CD4-positive, alpha-beta T cell treated with Interleukin-4 for 1 hour (primary cell): ENCODE data around the gene HOXA11.

Source experiments
- DNase-seq, 2 donors: peaks; one replicate each; pipeline ENCODE4 v3.0.0-alpha.2; 2020 to 2022

The HOXA11 gene

GRCh38 chr7:27144781-27145164 is 40.3 kb downstream of the HOXA11 start:
- DNase-seq, result no peak

- no peak for DNase-seq
Measured at GRCh38 chr7:27143950-27144780, 40.9 kb downstream of the HOXA11 start.

GRCh38 chr7:27143023-27143949 is 41.7 kb downstream of the HOXA11 start, which contains the start of gene HOXA5:
TSS of gene HOXA5 (minus strand) at chr7:27143681. CDS start at chr7:27143607, 74 bp downstream.
- DNase-seq, result peak in 1 of 2 donors; percentile 63

- DNase-seq, result no peak
Measured at GRCh38 chr7:27142580-27143022, 42.4 kb downstream of the HOXA11 start.

GRCh38 chr7:27141923-27142579 is 43.0 kb downstream of the HOXA11 start:
- no peak for DNase-seq

GRCh38 chr7:27141137-27141922 is 43.7 kb downstream of the HOXA11 start:
- DNase-seq, result no peak

- DNase-seq, result no peak
Measured at GRCh38 chr7:27140126-27140857, 44.7 kb downstream of the HOXA11 start.

GRCh38 chr7:27139334-27140125 is 45.5 kb downstream of the HOXA11 start:
- DNase-seq, result no peak

GRCh38 chr7:27138985-27139333 is 46.1 kb downstream of the HOXA11 start:
- DNase-seq, result no peak

- no peak for DNase-seq
Measured at GRCh38 chr7:27138472-27138871, 46.6 kb downstream of the HOXA11 start.

- no peak for DNase-seq
Measured at GRCh38 chr7:27137640-27138315, 47.3 kb downstream of the HOXA11 start.

GRCh38 chr7:27134392-27134791 is 50.6 kb downstream of the HOXA11 start:
- no peak for DNase-seq

- no peak for DNase-seq
Measured at GRCh38 chr7:27133409-27134231, 51.4 kb downstream of the HOXA11 start.

GRCh38 chr7:27132978-27133377 is 52.1 kb downstream of the HOXA11 start:
- DNase-seq, result no peak

GRCh38 chr7:27132214-27132613 is 52.8 kb downstream of the HOXA11 start:
- DNase-seq, result no peak

GRCh38 chr7:27131390-27131819 is 53.6 kb downstream of the HOXA11 start:
- DNase-seq, result no peak
